C4-2B (cell line): ENCODE measurements around the gene GMPR2.

ENCODE experiments used
- H3K27ac ChIP-seq: fragments of 450-650 bp; 2 replicates; pipeline ENCODE4 v1.5.1; 2017
- CTCF ChIP-seq: fragments of 450-650 bp; conservative IDR thresholded peaks from 2 replicates; pipeline ENCODE4 v1.5.1; 2017; ENCODE audit warnings: mild to moderate bottlenecking
- ZFX ChIP-seq: fragments of 450-650 bp; IDR thresholded peaks from 2 replicates; pipeline ENCODE4 v1.6.1; 2017

GMPR2 gene

GRCh38 chr14:24281636-24282035 is 48.9 kb downstream of the GMPR2 start:
- no peak overlapping the region for H3K27ac ChIP-seq

GRCh38 chr14:24282736-24283135 is 50.0 kb downstream of the GMPR2 start:
- no peak overlapping the region for H3K27ac ChIP-seq
- no peak for TF ChIP-seq ZFX
- TF ChIP-seq CTCF: no peak

More at GRCh38 chr14:24281636-24282035, 48.9 kb downstream of the GMPR2 start:
- TF ChIP-seq ZFX (no peak), CTCF (no peak)

- no peak for TF ChIP-seq CTCF
- TF ChIP-seq ZFX: no peak
- no peak overlapping the region for H3K27ac ChIP-seq
Observed at GRCh38 chr14:24283796-24284460, 51.2 kb downstream of the GMPR2 start.

- no peak overlapping the region for H3K27ac ChIP-seq
- TF ChIP-seq ZFX (no peak), CTCF (no peak)
Observed at GRCh38 chr14:24284501-24285035, 51.8 kb downstream of the GMPR2 start.

GRCh38 chr14:24285351-24285750 is 52.6 kb downstream of the GMPR2 start:
- no peak overlapping the region for H3K27ac ChIP-seq
- TF ChIP-seq ZFX: no peak
- no peak for TF ChIP-seq CTCF

GRCh38 chr14:24286996-24287395 is 54.3 kb downstream of the GMPR2 start:
- TF ChIP-seq ZFX (no peak), CTCF (no peak)

More at GRCh38 chr14:24286996-24287395, 54.3 kb downstream of the GMPR2 start:
- no peak overlapping the region for H3K27ac ChIP-seq
